ENCODE measurements around the gene ACADSB.

The ACADSB gene

DNA sequence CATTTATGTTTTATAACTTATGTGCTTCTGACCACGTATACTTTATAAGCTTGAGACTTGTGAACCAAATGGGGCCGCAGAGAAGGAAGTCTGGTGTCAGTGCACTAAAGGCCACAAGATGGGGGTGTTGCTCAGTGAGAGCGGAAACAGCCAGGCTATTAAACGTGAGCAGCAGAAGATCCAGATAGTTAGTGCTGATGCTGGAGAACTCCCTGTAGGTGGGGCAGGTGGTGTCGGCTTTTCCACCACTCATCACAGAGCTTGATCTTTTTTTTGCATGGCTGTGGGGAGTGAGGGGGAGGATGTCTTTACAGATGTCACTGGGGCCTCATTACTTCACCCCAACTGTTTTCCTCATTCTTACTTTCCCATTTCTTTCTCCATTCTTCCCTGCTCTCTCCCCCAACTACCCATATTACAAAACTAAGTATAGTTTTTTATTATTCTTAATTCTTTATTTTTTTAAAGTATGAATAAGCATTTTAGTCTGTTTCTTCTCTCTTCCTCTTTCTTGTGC is 34.7 kb downstream of the ACADSB start:
- no peak for DNase-seq

- no peak for DNase-seq
Observed at GRCh38 chr10:123044391-123044790, 35.6 kb downstream of the ACADSB start.

- DNase-seq: no peak
Observed at GRCh38 chr10:123045961-123046731, 37.3 kb downstream of the ACADSB start.

DNA sequence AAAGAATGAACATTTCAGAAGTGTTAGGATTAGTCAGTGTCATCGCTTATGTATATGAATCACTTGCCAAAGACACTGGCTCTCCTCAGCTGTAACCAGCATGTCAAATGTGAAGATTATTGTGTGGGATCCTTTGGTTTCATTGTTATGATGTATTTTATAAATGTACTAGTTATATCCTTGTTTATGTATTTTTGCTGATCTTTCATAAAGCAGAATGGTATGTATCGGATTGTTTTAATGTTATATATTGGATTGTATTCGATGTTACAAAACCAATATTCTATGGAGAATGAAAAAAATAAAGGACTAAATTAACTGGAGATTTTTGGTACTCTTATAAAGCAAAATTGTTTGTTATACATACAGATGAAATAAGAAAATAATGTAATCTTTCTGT is 49.2 kb downstream of the ACADSB start:
- no peak for DNase-seq

GRCh38 chr10:123061865-123062264 is 53.1 kb downstream of the ACADSB start:
- DNase-seq: no peak

DNA sequence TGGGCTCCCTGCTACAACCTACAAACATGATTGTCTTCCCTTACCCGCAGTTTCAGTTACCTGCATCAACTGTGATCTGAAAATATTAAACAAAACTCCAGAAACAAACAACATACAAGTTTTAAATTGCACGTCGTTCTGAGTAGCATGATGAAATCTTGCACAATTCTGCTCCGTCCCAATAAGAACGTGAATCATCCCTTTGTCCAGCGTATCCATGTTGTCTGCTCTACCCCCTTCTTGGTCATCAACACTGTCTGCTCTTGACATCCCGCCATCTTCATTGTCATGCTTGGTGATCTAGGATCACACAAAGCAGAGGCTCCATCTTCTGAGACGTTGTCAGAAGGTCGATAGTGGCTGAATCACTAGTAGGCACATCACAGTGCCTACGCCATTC is 53.9 kb downstream of the ACADSB start:
- no peak for DNase-seq

- no peak for DNase-seq
Observed at GRCh38 chr10:123068087-123068853, 59.5 kb downstream of the ACADSB start.

GRCh38 chr10:123069246-123069986 is 60.6 kb downstream of the ACADSB start:
- no peak for DNase-seq

DNA sequence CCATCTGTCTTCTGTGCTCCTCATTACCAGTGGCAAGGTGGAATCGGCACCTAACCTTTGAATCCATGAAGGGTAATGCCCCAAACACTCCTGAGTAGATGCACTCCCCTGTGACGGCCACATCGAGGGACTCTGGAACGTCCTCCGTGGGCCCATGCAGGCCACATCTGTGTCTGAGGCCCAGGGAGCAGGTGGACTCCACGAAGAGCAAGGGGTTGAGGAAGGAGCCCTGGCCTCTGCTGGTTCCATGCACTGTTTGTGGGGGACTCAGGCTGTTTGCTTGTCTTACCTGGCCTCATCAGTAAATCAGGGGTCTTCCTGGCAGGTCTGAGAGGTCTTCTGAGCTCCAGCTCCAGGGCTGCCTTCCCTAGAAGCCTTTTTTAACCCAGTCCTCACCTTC is 64.4 kb downstream of the ACADSB start:
- no peak for DNase-seq

DNA sequence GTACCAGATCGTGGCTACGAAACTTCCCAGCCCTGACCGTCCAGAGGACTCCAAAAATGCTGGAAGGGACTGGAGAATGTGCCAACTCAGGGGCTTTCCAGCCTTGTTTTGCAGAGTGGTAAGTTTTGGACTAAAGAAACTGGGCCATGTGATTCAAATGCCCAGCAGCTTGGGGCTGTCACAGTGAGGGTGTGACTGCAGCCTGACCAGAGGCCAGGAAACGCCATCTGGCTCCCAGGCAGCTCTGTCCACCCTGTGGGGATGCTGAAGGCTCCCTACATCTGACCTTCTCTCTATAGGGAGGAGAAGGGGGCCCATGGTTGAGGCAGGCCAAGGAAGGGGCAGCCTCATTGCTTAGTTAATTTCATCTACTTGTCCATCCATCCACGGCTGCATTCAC is 65.4 kb downstream of the ACADSB start:
- DNase-seq: no peak

DNA sequence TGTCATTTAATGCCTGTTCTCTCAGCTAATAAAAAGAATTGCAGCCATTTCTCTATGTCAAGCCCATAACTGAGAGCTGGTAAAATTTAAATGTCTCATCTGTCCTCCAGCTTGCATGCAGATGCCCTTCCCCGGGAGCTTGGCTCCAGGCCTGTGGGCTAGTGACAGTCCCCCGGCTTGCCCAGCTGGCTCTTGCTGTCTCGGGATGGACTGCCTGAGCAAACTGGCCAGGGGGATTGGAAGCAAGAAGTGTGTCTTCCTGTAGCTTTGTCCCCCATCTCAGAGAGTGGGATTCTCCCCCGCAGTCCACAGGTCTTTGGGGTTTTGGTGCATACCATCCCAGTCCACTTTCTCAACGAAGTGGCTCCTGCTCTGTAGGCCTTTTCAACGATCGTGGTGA is 73.1 kb downstream of the ACADSB start:
- DNase-seq: no peak

DNA sequence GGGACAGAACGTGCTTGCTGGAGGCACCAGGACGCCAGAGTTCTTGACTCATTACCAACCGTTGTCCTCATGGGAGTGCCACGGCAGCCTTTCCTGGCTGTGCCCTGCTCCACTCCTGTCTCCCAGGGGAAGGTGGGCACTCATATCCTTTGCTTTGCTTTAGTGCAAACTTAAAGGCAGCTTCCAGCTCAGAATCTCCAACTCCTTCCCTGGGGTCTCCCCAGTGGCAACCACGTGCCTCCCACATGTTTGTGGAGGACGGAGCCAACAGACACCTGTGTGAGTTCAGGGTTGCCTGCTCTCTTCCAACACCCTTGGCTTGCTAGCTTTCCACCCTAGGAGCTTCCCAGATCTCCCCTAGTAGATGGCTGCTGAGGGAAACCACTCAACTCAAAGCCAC is 75.0 kb downstream of the ACADSB start:
- DNase-seq: no peak

DNA sequence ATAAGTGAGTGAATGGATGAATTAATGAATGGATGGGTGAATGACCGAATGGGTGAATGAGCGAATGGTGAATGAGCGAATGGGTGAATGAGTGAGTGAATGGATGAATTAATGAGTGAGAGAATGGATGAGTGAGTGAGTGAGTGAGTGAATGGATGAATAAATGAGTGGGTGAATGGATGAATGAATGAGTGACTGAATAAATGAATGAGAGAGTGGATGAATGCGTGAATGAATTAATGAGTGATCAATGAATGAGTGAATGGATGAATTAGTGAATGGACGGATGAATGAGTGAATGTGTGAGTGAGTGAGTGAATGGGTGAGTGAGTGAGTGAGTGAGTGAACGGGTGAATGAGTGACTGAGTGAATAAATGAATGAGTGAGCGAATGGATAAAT is 77.5 kb downstream of the ACADSB start:
- DNase-seq: no peak

DNA sequence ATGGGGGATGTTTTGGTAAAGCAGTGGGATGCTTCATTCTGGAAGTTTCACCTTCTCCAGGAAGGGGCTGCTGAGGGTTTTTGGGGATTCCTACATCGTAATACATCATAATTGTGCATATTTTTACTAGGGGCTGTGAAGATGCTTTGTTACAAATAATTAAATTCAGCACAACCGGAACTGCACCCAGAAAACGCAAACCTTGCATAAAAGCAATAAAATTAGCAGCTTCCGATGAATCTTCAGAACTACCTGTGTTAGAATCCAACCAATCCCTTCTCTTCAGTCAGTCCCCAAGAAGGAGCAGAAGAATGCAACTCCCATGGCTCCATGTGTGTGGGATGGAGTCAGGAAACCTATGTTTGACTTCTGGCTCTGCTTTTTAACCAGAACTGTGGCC is 78.5 kb downstream of the ACADSB start:
- DNase-seq: no peak

- DNase-seq: no peak
Observed at GRCh38 chr10:123087786-123088185, 79.0 kb downstream of the ACADSB start.

- DNase-seq: no peak
Observed at GRCh38 chr10:123092635-123093414, 84.0 kb downstream of the ACADSB start.

DNA sequence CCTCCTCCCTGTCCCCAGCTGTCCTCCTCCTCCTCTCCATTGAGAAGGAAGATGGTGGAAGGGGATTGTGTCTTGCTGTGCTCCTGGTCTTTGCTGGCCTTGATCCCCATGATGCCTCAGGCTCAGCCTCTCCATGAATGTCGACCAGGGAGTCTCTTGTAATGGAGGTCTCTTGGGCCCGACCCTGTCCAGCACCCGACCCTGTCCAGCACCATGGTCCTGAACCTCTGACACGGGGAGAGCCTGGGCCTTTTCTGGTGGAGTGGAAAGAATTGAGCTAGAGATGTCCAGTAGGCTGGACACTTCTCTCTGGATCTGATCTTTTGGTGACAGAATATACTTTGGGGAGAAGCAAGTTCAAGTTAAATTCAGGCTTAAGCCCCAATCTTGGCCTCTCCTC is 84.7 kb downstream of the ACADSB start:
- DNase-seq: no peak

- DNase-seq: no peak
Observed at GRCh38 chr10:123096452-123096851, 87.6 kb downstream of the ACADSB start.

GRCh38 chr10:123097039-123097438 is 88.2 kb downstream of the ACADSB start:
- no peak for DNase-seq

DNA sequence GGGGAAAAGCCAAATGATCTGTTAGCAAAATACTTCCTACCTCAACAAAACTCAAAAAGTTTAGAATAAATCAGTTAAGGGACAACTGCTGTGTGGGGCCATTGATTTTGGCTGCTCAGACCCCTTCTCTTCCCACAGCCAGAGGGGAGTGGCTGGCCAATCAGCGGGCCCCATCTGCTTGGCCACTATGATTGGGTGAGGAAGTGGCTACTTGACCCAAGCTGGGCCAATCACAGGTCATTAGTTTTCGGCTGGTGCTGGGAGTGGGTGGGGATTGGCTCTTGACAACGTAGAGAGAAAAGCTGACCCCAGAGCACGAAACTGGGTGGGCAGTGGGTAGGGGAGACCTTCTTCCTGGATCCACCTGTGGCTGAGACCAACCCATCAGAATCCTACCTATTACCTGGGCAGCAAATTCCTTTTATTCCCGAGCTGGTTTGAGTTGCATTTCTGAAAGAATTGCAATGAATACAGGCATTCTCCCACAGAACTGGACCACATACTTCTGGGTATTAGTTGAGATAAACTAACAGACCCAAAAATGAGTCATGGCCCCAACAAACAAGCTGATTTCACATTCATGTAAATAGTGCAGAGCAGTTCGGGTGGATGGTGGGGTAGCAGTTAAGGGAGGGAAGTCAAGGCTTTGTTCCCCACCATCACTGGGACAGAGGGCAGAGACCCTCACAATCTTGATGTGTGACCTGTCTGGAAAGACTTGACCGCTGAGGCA is 91.4 kb downstream of the ACADSB start:
- DNase-seq: no peak

DNA sequence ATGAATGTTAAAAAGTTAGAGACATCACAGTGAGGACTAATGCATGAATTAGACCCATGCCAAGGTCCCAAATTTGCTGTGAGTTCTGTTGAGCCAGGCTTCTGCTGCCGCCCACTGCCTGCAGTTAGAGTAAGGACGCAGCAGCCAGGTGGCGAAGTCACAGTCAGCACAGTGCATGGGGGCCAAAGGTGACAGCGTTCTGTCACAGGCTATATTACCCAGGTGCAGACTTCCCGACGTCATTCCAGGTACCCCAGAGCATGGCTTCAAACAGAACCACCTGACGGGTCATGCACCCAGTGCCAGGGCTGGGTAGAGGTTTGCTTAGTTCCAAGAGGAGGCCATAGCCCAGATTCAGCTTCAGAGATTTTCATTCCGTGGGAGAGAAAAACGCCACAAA is 93.1 kb downstream of the ACADSB start:
- no peak for DNase-seq

DNA sequence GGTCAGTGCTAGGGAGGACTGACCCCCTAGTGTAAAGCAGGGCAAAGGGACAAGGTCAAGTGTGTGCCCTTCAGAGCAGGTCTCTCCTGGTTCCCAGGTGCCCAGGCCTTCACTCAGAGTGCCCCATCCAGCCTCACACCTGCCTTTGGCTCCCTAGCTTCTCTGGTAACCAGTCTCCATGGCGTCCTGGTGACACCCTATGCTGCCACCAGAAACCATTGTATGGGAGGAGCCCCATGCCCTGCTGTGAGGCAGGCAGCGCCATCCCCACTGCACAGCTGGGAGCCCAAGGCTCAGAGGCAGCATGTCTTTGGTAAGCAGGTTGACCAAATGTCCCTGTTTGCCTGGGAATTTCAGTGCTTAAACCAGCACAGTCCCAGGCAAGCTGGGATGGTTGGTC is 93.9 kb downstream of the ACADSB start:
- DNase-seq: no peak

Measured in NCI-H2029 (cell line).